Activated CD4-positive, alpha-beta T cell treated with anti-CD3 and anti-CD28 coated beads for 24 hours (primary cell): Measurements from ENCODE around the gene RNF183.

Experiments
- DNase-seq, 2 donors: peaks; one replicate each; pipeline ENCODE4 v3.0.0-alpha.2; 2020; ENCODE audit warnings: low read depth in 2 of 2

RNF183 gene

DNA sequence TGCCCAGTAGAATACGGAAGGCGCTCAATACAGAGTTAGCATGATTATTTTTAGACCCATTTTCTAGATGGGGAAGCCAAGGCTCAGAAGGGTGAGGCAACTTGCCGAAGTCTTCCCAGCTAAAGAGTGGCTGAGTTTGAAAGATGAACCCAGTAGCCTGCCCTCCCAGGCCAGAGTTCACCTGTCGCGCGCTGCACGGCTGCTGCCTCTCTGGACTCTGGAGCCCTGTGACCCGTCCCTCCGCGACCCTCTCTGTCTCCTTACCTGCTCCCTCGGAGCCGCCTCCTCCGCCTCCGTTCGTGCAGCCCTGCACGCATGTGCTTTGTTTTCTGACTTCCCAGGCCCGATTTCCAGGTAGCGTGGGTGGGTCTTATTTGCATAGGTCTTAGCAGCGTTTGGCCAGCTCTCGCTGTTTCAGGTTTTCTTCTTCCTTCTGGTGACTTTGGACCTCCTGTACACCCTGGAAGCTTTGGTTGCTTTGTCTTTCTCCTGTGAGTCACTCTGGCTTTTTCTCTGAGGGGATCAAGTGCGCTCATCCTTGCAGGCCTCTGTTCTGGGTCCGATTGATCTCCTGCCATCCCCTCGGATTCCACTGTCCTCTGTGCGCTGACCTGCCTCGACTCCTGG lies at the start of gene RNF183:
RNF183 (minus strand) TSS at position 585 of the 627 bp plus-strand sequence. CDS start 5,192 bp downstream, outside the sequence.
- DNase-seq = no peak

DNA sequence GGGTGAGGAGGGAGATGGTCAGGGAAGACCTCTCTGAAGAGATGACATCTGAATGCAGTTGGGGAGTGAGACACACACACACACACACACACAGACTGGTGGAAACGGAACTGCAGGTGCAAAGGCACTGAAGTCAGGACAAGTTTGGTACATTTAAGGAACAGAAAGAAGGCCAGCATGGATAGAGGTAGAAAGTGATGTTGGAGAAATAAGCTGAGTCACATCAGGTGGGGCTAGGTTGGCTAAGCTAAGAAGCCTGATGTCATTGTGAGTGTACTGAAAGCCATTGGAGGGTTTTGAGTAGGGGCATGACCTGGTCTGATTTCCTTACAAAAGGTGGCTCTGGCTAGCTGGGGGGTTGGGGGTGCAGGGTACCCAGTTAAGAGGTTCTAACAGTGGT lies 49.2 kb upstream of the RNF183 start:
- DNase-seq = no peak

- DNase-seq = no peak
Observed at GRCh38 chr9:113352006-113352405, 48.8 kb upstream of the RNF183 start.

GRCh38 chr9:113350937-113351336 lies 47.8 kb upstream of the RNF183 start:
- no peak for DNase-seq

- DNase-seq = no peak
Observed at GRCh38 chr9:113350107-113350661, 47.0 kb upstream of the RNF183 start.

- DNase-seq = no peak
Observed at GRCh38 chr9:113349445-113350094, 46.4 kb upstream of the RNF183 start, which contains the start of gene BSPRY. Gene BSPRY (plus strand): TSS chr9:113349541. CDS start chr9:113349580, 39 bp downstream.

DNA sequence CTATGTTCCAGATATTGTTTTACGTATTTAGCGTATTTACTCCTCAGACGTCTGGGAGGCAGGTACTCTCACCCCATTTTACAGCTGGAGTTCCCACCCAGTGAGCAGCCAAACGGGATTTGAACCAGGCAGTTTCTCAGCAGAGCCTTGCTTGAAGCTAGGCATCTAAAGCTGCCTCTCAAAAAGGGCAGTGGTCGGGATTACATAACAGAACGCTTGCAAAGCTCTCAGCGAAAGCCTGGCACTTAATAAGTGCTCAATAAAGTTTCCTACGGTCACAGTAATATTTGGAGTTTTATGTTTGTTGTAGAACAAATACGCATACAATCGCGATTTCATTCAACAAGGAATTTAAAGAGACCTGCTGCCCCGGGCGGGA lies 45.9 kb upstream of the RNF183 start:
- DNase-seq = no peak

DNA sequence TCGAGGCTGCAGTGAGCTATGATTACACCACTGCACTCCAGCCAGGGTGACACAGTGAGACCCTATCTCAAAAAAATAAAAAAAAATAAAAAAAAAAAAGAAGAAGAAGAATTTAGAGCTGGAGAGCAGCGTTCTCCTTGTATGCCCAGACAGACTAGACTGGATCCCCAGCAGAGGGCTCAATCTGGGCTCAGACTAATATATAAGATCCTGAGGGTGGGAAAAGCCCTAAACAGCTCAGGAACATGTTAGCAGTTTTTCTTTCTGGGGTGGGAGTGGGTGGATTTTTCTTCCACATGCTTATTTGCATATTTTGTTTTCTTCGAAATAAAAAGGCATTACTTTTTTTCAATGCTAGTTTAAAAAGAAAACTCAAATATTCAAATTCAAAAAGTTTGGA lies 45.3 kb upstream of the RNF183 start:
- DNase-seq = no peak

- no peak for DNase-seq
Observed at GRCh38 chr9:113345671-113346070, 42.5 kb upstream of the RNF183 start.

- no peak for DNase-seq
Observed at GRCh38 chr9:113345190-113345589, 42.0 kb upstream of the RNF183 start.

- DNase-seq = no peak
Observed at GRCh38 chr9:113343732-113344231, 40.6 kb upstream of the RNF183 start.

- DNase-seq = no peak
Observed at GRCh38 chr9:113341712-113342410, 38.7 kb upstream of the RNF183 start.

- peak; percentile 74 to 80 for DNase-seq
Observed at GRCh38 chr9:113340011-113340699, 37.0 kb upstream of the RNF183 start, which contains the start of gene WDR31. Gene WDR31 (minus strand): TSS chr9:113340275. CDS start chr9:113332022, 8,253 bp downstream.

GRCh38 chr9:113337714-113338113 lies 34.5 kb upstream of the RNF183 start:
- DNase-seq = no peak

DNA sequence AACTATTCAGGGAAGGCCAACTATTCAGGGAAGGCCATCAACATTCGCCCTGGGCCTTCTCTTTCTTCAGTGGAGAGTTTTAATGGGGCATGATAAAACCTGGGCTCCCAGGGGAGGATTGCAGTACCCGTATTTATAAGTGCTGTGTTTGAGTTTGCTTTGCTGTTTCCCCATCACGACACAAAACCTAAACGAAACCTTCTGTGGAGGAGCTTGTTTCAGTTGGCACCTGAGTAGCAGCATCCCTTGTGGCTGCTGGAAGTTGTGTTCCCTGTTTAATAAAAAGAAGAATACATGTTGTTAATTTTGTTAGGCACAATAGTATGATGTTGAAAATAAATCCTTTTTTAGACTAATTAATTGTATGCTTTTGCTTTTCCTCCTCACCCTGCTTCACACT lies 28.6 kb upstream of the RNF183 start:
- DNase-seq = no peak

DNA sequence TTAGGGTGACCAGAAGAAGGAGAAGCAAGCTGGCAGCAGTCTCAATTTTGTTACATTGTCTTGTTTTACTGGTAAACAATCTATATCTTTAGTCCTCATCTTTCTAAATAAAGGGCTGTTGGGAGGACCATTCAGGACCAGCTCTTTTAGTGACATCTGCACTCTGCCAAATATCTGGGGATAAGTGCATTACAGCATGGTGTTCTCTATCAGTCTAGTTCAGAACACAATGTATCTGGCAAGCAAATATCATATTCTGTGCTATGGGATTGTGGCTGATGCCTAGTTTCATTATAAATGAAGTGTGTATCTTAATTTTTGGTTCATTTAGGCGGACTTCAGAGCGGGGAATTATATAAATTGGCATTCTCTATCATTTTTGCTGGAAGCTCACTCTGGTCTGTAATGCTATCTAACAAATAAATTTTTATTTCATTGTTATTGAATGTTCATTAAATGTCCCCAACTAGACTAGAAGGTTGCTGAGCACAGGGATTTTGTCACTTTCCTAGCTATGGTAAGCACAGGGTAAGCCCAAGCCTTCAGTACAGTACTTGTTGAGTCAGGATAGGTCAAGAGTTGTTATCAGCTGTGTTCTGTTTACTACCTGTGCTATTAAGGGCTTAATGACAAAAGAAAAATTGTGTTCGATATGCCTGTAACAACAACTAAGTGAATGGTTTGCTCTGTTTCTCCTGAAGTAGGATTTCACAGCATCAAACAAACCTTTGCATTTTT lies 25.0 kb upstream of the RNF183 start:
- DNase-seq = no peak

DNA sequence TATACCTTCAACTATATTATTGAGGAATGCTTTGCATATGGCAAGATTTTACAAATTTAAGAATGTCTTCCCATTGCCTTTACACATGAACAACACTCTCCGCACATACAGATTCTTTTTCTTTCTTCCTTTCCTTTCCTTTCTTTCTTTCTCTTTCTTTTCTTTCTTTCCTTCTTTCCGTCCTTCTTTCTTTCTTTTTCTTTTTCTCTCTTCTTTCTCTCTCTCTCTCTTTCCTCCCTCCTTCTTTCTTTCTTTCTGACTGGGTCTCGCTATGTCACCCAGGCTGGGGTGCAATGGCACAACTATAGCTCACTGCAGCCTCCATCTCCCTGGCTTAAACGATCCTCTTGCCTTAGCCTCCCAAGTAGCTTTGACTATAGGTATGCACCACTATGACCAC lies 23.1 kb upstream of the RNF183 start:
- DNase-seq = no peak

GRCh38 chr9:113322671-113323070 lies 19.5 kb upstream of the RNF183 start:
- DNase-seq = no peak

DNA sequence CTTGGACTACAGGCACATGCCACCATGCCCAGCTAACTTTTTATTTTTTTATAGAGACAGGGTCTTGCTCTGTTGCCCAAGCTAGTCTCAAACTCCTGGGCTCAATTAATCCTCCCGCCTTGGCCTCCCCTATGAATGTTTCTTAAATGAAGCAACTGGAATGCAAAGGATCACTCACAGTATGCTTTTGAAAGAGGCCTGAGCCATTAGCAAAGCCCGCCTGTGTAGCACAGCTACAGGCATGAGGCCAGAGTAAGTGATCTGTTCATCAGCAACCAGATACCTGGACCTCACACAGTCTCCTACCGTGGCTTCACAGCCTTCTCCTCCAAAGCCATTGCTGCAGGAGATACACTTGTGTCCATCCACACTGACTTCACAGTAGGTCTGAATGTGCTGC lies 16.9 kb upstream of the RNF183 start:
- DNase-seq = no peak

DNA sequence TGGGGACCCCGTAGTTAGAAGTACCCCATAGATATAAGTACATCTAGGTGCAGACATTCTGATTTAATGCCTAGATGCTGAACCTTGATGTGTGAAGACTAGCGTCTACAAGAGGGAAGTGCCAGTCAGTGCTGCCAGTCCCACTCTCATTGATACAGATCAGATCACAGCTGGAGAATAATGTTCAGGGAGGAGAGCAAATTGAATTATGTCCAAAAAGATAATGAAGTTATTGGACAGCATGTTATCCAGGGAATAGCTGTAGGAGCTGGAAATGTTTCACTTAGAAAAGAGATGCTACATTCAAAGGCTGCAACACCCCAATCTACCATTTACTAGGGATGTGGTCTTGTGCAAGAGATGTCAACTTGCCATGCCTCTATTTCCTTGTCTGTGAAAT lies 15.9 kb upstream of the RNF183 start:
- DNase-seq = no peak

- DNase-seq = no peak
Observed at GRCh38 chr9:113317777-113318176, 14.6 kb upstream of the RNF183 start.
